ENCODE measurements around the gene SNED1.

DNA sequence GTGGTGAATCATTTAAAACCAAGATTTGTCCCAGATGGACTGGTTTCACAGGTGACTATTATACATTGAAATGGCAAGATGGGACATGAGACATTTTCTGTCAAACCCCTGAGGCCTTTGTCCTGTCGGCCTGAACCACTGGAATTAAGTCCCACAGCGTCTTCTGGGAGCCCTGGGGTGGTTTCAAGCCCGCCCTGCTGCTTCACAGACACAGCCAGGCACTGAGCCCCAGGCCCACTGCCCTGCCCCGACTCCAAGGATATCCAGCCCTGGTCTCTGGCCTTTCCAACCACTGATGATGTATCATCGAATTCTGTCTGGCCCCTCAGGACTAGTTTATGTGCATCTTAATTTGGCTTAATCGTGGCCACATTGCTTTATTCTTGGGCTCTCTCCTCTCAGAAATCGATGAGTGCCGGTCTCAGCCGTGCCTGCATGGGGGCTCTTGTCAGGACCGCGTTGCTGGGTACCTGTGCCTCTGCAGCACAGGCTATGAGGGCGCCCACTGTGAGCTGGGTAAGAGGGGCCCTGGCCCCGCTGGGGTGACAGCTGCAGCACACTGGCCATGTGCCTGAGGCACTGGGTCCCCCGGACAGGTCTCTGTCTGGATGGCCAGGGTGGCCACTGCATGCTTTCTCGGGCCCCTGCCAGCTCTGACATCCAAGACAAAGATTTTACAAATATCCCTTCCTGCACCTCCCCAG is 64.1 kb downstream of the SNED1 start:
- TF ChIP-seq CTCF (conservative IDR thresholded peaks at IDR 0.05; ENCODE audit: low read length) (no peak), EZH2phosphoT487 (IDR thresholded peaks at IDR 0.05; ENCODE audit: borderline replicate concordance) (no peak)

Data from Loucy (cell line).